GM19438 (cell line): ENCODE measurements around the gene FYCO1.
A peak's percentile ranks its signal among the peaks of the same experiment; 100 is the strongest.

ENCODE experiments used
- ATAC-seq: cut with Tn5 transposase; IDR thresholded peaks from one replicate; pipeline ENCODE4 v1.9.1; 2021; ENCODE audit warnings: low read depth; ENCODE audit not compliant: unreplicated experiment

The FYCO1 gene

DNA sequence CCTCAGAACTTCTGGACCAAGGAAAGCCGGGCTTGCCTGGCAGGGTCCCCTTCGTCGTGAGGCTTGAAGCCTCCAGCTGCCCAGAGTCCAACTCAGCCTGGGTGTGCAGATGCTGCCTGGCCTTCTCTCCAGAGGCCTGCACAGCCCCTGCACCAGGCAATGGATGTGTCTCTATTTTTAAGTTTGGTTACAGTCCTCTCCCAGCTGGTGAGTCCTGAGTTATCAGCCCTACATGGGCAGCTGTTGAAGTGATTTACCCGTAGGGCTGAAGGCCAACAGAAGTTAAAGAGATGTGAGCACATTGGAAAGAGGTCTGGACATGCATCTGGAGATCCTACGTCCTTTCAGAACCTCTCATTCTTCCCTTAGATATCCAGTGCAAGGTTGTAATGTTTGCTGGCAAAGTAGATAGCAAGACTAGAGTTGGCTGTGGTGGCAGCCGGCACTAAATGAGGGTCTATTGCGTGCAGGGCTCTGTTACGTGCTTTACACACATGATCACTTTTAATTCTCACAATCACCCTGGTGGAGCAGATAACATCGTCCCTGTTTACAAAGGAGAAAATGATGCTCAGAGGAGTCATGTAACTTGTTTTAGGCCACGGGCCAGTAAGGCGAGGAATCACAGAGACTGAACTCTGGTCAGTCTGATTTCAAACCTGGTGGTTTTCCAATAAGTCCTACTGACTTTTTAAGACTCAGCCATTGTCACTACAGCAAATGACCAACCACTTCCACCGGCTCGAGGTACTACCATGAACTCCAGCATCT lies 9.9 kb downstream of the FYCO1 start:
- no peak for ATAC-seq

DNA sequence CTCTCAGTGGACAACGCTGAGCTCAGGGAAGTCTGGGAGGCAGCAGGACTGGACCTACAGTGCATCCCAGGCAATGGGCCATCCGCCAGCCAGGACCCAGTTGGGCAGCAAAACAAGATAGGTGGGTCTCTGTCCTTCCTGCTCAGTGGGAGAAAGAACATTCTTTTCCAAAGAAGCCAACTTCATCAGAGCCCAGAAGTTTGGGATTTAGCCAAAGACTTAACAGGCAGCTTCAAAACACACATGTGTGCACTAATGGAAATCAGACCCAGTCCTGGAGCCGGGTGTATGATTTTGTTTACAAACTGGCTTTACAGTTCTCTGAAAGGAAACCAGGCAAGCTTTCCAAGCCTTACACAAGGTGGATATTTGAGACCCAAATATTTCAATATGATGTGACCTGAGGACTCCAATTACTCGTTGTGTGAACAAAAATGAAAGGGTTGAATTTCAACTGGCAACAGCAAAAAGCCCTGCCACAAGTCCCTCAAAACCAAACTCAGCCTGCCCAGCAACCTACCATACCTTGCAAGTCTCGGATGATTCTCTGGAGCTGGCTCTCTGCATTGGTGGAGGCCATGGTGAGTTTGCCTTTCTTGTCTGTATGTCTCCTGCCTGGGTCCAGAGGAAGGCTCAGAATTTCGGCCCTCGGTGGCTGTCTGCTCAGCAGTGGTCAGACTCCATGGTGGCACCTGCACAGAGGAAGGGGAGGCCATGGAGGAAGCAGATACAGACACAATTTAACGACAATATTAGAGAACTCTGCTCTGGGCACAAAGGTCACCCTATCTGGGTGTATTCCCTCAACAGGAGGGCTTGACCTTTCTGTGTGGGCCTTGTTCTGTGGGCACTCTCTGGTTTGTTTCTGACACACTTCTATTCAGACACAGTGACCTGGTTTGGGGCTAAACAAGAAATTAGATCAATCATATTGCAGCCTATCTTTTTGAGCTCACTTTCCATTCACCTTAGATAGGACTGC lies 11.0 kb downstream of the FYCO1 start:
- no peak for ATAC-seq

DNA sequence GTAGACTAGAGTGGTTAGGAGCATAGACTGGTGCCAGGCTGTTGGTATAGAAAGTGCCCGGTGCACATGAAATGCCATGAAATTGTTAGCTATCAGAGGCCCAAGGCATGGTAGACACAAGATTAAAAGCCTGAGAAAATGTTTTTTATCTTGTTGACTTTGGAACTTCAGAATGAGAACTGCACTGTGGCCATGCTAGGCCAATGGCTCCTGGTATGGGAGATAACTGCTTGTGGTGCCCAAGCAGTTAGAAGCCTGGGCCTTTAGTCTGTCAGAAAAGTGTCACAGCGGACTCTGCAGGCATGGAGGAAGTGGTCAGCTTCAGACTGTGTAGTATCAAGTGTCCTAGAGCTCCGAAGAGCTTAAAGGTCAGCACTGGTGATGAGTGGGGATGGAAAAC lies 11.9 kb downstream of the FYCO1 start:
- ATAC-seq: no peak

DNA sequence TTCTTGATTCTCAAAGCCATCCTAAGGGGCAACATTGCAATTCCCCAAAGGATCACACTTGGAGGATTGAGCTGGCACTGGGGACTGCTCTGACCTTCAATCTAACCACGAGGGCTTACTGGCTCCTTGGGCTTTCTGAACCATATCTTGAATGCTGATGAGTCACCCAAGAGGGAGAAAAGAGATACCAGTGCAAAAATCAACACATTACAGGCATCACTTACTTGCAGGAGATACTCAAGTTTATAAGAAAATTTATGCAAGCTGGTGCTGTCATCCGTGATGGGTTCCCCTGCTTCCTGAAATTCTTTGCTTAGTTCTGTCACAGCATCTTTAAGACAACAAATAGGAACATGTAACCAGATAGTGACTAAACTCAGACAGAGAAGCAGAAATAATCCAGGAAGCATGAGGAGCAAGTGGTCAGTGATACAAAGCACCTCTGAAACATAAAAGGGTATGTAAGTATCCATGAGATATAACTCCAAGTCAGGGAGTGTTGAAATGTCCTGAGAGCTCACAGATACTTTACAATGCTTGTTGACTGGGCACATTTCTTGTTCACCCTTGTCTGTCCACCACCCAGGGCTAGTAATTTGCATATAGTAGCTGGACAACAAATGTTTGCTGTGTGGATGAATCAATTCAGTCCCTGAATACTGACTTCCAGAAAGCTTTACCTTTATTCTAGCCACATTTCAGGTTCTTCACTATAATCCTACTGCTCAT lies 14.1 kb downstream of the FYCO1 start:
- ATAC-seq: no peak

DNA sequence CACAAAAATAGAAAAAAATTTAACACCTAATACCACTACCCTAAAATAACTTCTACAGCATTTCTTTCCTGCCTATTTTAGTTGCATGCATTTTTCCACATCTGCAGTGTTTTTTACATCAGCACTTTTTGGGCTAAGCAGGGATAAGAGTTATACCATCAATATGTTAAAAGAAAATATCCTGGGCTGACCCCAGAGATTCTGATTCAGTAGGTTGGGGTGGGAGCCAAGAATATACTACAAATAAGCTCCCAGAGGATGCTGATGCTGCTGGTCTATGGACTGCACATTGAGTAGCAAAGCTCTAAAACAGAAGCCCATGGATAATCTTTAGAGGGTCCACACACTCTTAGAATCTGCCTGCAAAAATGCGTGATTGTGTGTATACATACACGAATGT lies 14.8 kb downstream of the FYCO1 start:
- no peak for ATAC-seq

DNA sequence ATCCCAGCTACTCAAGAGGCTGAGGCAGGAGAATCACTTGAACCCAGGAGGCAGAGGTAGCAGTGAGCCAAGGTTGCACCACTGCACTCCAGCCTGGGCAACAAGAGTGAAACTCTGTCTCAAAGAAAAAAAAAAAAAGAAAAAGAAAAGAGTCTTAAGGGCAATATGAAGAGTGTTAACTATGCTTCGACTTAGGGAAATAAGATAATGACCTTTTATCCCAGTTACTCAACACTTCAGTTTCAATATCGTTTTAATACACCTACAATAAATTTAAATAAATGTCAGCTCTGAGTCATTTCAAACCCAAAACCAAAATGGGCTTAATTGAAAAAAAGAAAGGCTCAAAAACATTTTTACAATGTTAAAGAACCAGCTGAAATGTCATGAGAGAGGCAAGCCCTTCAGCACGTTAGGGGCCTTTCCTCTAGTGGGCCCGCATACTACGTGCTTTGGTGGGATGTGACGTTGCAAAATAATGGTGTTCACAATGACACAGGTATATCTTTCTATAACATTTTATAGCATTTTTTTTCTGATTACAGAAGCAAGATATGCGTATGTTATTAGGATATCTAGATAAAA lies 15.3 kb downstream of the FYCO1 start:
- ATAC-seq: no peak

DNA sequence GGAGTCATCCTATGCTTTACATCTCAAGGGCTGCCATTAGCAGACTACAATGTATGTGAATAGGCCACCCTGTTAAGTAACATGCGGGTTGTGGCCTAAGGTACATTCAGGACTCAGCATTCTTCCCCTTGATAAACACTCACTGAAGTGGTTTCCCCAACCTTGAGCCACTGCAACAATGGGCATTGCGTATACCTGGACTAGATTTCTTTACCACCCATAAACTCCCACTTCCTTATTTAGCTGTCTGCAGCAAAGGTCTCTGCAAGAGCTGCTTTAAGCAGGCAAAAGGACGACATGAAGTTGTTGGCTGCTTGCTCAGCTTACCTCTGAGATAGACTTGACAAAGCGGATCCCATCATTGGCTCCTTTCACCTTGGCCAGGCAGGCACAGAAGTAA lies 16.2 kb downstream of the FYCO1 start:
- no peak for ATAC-seq

DNA sequence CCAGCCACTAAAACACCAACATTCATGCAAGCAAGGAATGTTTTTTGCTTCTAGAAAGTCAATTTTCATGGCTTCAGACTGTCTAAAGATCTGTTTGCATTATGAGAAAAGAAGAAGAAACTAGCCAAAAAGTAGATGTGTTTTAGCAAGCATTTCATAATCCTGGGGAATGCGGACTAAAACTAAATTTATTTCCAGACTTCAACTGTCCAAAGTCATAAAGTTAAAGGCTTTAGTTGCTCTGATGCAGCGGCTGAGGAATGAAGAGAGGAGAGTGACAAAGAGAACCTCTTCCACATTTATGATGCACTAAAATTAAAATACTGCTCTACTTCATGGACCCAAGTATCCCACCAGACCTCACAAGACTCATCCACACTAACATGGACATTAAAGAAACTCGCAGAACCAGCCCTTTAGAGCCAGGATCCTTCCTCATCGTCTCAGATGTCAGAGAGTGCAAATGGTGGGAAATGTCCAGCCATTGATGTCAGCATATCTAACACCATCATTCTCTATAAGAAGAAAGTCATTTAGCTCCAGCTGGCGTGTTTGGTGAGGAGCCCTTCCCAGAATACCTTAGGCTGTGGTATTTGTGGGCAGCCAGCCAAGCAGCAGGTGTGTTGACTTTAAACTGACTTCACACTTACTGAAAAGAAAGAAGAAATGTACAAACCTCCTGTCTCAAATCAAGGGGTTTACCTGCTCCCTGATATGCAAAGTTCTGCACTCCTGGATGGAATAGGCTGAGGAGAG lies 17.4 kb downstream of the FYCO1 start:
- no peak for ATAC-seq

DNA sequence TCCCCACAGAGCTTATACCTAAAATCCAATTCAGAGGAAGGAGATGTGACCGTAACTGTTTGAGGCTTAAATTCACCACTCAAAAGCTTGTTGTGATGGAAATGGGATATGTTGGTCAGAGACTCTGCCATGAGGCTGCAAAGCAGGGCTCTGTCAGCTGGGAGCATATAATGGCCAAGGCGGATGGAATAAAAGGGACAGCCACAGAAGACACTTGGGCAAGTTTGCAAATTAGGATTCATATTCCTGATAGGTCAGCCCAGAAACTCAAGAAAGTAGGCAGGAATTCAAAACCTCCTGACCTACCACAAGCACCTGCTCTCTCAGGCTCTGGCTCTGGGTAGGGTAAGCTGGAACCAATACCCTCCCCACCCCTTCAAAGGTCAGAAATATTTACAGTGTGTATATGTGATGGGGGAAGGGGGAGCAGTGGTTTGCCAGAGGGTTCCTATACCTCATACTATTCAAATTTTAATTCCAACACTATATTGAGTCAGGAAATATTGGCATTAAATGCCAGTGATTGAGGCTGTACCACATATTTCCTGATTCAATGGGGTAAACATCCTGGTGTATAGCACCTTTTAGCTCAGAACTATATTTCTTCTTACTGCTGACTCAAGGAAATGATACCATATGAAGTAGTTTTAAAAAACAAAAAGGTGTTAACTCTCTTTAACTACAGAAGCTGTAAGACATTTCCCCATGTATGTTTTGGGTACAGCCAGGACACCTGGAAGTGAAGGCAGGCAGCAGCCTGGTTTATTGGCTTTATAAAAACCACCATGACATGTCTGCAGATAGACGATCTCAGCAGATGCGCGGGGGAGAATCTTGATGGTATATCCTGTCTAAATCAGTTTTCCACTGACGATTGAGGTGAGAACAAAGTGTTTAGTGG lies 19.2 kb downstream of the FYCO1 start:
- ATAC-seq: no peak

DNA sequence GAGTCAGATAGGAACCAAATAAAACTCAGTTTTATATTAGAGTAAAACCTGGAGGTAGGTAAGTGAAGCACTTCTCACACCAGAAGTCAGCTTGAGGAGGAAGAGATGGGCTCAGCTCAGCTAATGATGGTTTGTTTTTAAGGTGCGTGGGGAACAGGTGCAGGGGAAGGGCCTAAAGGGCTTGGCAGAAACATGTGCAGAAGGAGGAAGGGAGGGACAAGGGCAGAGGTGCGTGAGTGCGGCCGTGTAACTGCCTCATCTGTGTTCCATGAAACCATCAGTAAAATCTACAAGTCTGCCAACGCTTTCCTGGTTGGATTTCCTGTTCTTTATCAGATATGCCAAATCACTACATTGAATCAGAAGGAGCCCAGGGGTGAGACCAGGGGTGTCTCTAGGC lies 19.9 kb downstream of the FYCO1 start:
- ATAC-seq: no peak

DNA sequence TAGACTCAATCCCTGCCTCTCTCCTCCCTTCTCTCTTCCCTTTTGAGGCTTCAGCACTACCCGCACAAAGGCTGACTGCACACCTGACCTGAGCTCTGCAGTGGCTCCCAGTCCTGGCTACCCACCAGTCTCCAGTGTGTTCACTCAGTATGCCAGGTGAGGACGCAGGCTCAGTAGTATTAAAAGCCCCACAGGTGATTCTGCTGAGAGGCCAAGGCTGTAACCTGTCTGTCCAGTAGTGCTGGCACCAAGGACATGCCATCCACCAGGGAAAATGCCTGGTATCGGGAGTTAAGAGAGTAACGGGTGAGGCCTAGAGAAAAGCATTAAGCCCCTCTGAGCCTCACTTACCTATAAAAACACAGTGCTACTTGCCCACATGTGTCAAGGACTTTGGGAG lies 20.9 kb downstream of the FYCO1 start:
- ATAC-seq: no peak

DNA sequence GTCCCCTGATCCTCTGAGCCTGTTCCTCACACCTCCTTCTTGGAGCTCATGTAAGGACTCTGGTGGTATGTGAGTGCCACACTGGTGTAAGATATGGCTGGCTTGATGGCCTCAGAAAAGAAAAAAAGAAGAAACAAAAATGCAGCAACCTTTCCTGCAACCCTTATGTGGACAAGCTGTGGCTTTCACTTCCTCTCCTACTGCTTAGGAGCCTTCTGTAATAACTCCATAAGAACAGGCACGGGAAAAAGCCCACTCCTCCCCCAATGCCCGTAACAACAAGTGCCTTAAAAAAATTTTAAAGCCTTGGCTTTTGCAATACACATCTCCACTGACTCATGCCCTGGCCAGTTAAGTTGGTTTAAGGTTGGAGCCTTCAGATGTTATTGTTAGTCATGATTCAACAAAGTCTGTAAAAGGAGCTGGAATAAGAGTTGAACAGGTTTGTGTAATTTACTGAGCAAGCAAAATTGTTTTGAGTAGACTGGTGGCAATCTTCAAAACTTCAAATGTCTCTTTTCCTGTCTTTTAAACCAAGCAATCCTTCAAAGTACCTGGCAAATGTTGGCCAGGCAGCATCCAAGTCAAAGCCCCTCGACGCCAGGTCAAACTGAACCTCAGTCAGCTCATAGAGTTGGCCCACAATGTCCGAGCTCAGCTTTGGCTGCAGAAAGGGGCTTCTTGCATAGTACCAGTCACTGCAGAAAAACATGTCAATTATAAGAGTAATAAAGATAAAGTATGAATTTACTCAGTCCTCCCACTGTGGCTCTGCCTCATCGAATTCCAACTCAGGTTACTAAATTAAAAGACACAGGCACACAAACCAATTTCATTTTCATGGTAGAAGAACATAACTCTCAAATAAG lies 22.9 kb downstream of the FYCO1 start:
- ATAC-seq: peak; percentile 77

DNA sequence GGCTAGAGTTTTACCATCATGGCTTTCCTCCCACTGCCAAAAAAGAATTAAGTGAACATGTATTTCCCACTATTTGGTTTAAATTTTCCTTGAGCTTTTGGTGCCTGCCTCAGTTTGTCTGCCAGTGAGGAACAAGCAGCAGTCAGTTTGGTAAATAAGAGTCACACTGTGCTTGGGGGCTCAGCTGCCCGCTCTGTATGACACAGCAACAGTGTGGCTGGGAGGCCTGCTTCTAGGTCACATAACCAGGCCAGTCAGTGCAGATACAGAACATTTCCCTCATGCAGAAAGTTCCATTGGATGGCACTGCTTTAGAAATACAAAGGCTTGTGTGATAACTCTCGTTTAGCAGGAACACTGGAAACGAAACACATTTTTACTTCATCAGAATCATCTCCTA lies 25.7 kb downstream of the FYCO1 start:
- no peak for ATAC-seq

DNA sequence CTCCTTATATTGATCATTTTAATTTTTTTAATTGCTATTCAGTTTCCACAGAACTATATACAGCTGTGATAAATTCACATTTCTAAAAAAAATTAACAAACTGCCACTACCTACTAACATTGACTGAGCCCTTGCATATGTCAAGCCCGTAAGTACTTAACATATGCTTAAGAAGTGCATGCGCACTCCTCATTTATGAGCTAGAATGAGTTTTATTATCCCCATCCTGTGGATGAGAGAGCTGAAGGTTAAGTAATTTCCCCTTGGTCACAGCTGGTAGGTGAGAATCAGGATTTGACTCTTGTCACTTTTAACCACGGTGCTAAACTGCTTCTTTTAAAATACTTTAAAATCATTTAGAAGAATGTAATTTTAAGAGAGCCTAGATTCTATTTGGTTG lies 26.5 kb downstream of the FYCO1 start:
- no peak for ATAC-seq

DNA sequence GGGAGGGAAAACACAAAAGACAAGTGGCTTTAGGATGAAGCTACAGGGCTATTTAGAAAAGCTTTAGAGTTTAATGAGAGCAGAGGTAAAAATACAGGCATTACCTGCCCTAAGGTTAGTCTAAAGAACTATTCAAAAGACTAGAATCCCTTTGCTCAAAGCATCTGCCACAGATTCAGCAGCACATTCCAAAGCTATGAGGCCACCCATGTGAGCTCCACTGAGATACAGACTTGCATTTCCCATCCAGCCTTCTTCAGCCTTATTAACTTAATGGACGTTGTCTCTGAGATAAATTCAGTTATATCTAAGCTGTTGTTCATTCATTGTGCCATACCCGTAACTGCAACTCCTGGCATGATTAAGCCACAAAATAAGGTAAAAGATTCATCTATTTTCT lies 26.9 kb downstream of the FYCO1 start:
- ATAC-seq: no peak

DNA sequence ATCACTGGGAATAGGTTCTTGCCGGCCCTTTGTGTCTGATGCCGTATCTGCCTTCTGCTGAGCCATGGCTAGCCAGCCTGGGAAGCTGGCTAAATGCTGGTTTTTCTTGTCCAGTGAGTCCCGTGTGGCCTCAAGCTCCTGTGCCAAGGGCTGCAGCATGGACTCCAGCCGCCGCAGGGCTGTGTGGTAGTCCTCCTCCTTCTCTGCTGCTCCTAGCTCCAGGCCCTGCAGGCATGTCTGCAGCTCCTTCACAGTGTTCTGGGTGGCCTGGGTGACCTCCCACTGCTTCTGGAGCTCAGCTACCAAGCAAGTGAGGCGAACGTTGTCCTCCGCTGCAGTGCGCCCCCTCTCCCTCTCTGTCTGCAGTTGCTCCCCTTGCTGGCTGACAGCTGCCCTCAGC lies 27.5 kb downstream of the FYCO1 start:
- no peak for ATAC-seq

DNA sequence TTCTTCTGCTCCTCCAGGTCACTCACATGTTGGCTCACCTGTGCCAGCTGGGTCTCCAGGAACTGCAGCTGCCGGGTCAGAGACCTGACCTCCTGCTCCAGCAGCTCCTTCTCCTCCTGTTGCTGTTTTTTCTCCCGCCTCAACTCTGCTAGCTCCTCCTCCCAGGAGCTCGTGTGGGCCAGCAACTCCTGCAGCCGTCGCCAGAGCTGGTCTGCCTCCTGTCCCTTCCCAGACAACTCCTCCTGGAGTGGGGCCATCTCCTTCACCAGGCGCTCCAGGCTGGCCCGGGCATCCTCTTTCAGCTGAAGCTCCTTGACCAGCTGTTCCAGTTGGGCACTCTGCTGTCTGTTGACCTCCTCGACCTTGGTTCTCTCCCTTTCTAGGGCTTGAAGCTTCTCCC lies 27.9 kb downstream of the FYCO1 start:
- no peak for ATAC-seq
